Erythroblast (primary cell): Measurements from ENCODE around the gene TMCC3.

Experiments
- DNase-seq, 2 experiments: peaks; one replicate each; lab custom pipeline; 2025; lab: John Stamatoyannopoulos, UW
- GATA1 ChIP-seq: IDR thresholded peaks from 2 replicates; pipeline ENCODE4 v1.6.1; 2011; ENCODE audit warnings: low read depth, mild to moderate bottlenecking, control low read depth, low read length, moderate library complexity
- POLR2A ChIP-seq: IDR thresholded peaks from 2 replicates; pipeline ENCODE4 v1.6.1; 2011; ENCODE audit warnings: mild to moderate bottlenecking, low read length

TMCC3 gene

DNA sequence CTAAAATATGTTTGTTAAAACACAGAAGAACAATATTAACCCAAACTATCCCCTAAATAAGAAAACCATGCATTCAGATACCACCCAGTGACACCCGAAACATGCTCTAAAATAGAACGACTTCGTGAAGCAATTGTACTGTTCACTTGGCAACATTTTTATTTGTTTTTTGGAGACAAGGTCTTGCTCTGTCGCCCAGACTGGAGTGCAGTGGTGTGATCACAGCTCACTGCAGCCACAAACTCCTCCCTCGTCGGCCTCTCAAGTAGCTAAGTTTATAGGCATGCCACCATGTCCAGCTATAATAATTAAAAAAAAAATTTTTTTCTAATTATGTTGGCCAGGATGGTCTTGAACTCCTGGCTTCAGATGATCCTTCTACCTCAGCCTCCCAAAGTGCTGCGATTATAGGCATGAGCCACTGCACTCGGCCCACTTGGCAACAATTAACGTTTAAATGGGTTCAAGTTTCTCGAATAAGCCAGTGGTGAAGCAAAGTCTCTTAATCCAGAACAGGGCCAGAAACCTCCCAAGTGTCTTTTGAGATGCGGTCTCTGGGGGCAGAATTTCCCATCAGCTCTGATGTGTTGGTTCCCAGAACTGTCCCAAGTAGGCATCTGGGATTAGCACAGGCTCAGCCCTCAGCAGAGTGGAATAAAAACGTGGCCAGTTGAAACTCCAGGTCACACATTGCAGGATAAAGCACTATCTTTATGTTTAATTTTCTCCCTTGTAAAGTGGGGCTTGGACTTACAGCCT lies 74.5 kb downstream of the TMCC3 start:
- TF ChIP-seq GATA1 = no peak
- TF ChIP-seq POLR2A = no peak
- DNase-seq = no peak

DNA sequence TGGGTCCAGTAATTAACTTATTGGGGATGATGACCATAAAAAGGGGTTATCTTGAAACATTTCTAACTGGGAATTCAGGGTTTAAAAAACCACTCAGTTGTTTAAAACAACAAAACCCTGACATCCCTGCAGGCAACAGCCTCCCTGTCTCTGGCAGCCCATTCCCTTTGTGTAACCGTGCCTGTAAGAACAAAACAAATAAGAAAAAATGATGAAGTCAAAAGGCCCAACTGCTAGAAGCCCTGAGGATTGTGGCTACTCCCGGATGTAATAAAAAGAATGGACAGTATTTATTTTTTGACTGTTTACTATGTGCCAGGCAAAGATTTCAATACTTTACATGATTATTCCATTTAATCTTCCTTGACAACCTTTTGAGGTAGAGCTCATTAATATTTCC lies 75.3 kb downstream of the TMCC3 start:
- DNase-seq = no peak
- no peak for TF ChIP-seq POLR2A
- TF ChIP-seq GATA1 = no peak

DNA sequence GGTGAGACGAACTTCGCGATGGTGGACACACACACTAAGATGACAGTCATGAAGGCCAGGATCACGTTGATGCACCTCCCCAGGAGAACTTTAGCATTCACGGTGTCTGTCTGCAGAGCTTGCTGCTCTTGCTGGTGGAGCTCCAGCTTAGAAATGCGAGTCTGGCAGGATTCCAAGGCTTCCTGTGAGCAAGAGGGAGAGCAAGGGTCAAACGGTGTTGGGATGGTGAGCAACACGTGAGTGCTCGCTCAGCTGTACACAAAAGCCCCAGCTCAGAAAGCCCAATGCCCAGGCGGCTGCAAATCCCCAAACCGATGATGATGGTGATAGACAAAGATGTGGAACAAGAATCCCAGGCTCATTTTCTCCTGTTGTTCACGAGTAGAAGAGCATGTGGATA lies 78.8 kb downstream of the TMCC3 start:
- TF ChIP-seq GATA1 (no peak), POLR2A (no peak)
- DNase-seq = no peak

DNA sequence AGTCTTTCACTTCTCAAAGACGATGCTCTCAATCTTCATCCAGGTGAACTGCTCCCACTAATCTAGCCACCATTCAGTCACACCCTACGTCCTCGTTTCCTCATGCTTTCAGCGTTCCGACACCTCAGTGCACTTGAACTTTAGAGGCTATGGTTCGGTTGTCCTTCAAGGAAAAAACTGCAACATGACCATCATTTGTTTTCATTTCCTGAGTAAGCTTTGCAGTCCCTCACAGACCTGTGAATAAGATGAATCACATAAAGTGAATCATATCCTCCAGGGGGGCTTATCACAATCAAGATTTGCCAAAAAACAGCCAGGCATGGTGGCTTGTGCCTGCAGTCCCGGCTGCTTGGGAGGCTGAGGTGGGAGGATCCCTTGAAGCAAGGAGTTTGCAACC lies 80.2 kb downstream of the TMCC3 start:
- DNase-seq = no peak
- TF ChIP-seq POLR2A = no peak
- TF ChIP-seq GATA1 = no peak

DNA sequence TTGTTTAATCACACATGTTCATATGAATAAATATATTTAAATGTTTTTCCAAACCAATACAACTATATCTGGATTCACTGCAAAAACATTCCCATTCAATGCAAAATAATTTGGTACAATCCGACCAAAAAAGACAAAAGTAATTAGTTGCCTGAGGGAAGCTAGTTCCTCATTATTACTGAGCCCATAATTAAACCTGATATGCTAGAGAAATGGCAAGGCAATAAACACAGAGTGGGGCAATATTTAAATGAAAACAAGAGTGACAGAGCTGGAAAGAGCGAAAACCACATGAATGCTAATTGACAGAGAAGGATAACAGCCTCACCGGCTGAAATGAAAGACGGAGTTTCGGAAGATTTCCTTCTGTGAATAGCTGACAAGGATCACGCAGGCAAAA lies 82.6 kb downstream of the TMCC3 start:
- no peak for DNase-seq
- TF ChIP-seq POLR2A (no peak), GATA1 (no peak)

DNA sequence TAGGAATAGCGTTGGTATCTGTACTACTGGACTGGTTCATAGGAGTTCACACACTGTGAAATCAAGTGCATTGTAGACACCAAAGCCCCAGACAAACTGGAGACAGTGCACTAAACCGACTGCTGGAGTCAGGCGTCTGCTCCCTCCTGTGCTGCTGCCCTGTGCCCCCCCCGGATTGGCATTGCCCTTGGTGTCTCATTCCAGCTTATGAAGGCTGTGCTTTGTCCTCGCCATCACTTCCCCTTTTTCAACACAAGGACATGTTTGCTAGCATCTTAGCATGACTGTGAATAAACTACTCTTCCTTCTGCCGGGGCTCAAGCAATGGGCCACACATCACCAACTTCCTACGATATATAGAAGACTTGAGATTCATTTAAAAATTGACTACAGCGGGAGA lies 84.0 kb downstream of the TMCC3 start:
- DNase-seq = no peak
- no peak for TF ChIP-seq POLR2A
- no peak for TF ChIP-seq GATA1

DNA sequence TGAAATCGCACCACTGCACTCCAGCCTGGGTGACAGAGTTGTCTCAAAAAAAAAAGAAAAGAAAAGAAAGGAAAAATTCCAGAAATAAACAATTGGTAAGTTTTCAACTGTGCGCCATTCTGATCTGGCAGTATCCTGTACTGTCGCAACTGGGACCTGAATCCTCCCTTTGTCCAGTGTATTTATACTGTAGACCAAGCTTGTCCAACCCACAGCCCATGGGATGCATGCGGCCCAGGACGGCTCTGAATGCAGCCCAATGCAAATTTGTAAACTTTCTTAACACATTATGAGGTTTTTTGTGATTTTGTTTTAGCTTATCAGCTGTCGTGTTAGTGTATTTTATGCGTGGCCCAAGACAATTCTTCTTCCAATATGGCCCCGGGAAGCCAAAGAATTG lies 84.7 kb downstream of the TMCC3 start:
- no peak for DNase-seq
- TF ChIP-seq GATA1 (no peak), POLR2A (no peak)

DNA sequence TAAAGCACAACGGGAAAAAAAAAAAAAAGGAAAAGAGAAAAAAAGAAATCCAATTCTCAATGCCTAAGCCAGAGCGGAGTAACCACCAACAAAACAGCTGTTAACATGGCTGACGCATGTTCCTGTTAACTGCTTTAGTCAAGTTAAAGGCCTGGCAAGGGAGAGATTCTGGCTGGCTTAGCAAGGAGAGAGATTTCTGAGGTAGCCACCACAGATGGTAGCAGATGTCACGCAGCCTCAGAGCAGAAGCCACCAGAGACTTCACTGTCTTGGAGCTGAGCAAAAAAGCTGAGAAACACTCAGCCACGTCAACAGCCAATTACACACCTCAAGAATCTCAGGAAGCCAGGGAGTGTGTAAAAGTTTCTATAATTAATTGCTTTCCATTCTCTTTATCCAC lies 87.1 kb downstream of the TMCC3 start:
- TF ChIP-seq POLR2A = no peak
- no peak for TF ChIP-seq GATA1
- DNase-seq = no peak

DNA sequence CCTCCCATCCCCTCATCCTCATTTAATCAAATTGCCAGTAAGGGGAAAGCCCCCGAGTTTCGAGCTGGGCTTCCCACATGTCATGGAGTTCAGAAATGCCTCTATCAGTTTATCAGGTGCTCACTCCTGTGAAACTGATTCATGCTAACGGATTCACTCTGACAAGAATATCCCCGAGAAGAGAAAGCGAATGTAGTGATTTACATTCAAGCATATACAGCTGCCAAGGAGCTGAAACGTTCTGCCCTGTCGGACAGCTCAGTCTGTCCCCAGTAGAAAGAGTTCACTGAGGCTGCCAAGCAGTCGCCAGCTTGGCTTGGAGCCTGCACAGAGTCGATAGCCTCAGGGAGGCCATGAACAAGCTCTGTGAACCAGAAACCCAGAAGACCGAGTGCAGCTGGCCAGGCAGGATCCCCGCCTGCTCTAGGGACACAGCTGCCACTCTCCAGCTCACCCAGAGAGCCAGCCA lies 88.4 kb downstream of the TMCC3 start:
- DNase-seq = no peak

DNA sequence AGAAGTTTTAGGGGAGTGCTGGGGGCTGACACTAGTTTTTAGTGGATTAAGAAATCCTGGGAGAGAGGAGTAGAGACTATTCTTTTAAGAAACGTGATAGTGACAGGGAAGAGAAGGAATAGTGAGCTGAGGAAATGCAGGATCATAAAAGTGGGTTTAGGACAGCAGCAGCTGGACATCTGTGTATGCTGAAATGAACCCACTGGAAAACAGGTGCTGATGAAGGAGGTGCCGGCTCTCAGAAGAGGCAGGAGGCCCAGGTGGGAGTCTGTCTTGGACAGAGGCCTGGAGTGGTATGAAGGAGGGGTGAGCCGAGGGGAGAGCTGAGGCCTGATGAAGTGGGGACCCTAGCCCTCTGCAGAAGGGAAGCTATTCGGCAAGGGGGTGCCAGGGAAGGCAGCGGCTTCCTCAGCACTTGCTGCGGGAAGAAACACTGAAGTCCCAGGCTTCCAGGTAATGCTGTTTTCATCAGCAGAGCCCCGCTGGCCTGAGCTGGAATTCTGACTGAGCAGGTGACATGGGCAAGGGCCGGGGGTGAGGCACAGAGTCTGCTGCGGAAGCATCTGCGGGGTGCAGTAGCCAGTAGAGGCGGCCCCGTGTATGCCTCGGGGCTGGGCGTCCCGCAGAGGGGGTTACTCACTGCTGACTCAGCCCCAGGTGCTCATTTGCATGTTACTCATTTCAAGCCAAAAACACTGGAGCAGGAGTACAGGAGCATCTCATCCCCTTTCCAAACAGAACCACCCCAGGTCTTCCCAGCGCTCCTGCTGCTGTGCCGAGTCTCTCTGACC lies 89.7 kb downstream of the TMCC3 start:
- no peak for TF ChIP-seq GATA1
- TF ChIP-seq POLR2A = no peak
- no peak for DNase-seq

More for the DNA sequence above, 88.4 kb downstream of the TMCC3 start:
- TF ChIP-seq POLR2A (no peak), GATA1 (no peak)

DNA sequence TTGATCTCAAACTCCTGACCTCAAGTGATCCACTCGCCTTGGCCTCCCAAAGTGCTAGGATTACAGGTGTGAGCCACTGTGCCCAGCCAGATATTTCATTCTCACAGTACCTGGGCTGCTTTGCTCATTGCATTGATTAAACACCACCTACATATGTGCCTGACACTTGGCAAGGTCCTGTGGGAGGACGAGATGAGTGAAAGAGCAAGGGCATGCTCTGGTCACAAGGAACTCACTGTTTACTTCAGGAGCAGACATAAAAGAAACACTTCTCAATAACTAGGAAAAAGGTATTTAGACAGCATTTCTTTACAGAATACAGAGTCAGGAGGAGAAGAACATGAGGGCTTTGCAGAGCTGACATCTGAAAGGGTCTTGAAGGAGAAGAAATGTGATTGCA lies 91.7 kb downstream of the TMCC3 start:
- TF ChIP-seq POLR2A (no peak), GATA1 (no peak)
- DNase-seq = no peak

DNA sequence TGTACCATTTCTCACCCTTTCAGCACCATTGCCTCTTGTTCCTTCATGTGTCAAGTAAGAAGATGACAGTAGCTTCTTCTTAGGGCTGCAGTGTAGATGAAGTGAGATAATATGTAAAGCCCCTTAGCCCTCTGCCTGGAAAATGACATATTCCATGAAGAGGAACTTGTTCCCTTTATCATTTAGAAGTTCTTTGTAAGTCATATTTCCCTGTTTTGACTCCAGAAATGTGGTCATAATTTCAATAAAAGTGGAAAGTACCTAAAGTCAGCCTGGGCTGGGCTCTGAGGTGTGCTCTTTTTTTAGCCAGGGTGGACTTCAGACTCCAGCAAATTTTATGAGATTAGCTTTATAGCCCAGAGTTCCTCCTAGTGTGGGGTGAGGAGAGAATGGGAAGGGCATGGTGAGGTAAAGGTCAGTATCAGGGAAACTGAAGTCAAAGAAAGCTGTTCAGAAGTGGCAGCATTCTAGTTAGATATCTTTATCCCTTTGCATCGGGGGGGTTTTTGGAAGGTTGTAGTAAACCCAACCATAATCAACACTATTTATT lies 92.5 kb downstream of the TMCC3 start:
- TF ChIP-seq GATA1 (no peak), POLR2A (no peak)
- no peak for DNase-seq

DNA sequence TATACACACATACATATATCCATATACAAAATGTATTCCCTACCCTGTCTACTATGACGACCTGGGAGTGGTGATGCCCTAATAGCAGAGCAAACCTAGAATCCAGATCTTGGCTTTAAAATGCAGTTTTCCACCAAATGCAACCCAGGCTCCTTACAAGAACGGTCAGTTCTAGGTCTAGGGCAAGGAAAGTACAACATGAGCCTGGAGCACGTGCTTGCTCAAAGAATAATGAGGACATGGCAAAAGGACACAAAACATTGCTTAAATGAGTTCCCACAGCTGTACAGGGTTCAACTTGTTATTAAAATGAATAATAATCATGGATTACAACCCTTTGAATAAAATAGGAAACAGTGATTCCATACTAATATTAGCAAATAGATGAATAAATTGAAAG lies 94.7 kb downstream of the TMCC3 start:
- TF ChIP-seq POLR2A = no peak
- no peak for TF ChIP-seq GATA1

DNA sequence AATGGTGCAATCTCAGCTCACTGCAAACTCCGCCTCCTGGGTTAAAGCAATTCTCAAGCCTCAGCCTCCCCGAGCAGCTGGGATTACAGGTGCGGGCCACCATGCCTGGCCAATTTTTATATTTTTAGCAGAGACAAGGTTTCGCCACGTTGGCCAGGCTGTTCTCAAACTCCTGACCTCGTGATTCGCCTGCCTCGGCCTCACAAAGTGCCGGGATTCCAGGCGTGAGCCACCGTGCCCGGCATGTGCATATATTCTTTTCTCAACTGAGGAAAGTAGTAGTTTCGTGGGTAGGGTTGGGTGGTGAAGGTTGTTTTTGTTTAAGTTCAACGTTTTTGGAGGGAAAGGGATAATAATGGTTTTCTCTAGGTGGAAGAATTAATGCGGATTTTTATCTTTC lies 96.5 kb downstream of the TMCC3 start:
- no peak for DNase-seq
- TF ChIP-seq GATA1 (no peak), POLR2A (no peak)

More for the DNA sequence above, 94.7 kb downstream of the TMCC3 start:
- no peak for DNase-seq
